GM19099 (cell line): ENCODE data around the gene PITPNM2.

Experiments used
- POLR2A ChIP-seq: IDR thresholded peaks from 3 replicates; pipeline ENCODE4 v1.6.1; 2011; ENCODE audit warnings: low read depth; ENCODE audit not compliant: insufficient read length; ENCODE audit errors: extremely low read depth

PITPNM2 gene

GRCh38 chr12:123150275-123150743 lies 581 bp downstream of the PITPNM2 start:
- TF ChIP-seq POLR2A: no peak

GRCh38 chr12:123149501-123150274 lies 1.2 kb downstream of the PITPNM2 start:
- no peak for TF ChIP-seq POLR2A

- no peak for TF ChIP-seq POLR2A
Observed at GRCh38 chr12:123149088-123149487, 1.8 kb downstream of the PITPNM2 start.

GRCh38 chr12:123148655-123149054 lies 2.2 kb downstream of the PITPNM2 start:
- no peak for TF ChIP-seq POLR2A

- TF ChIP-seq POLR2A: no peak
Observed at GRCh38 chr12:123148223-123148622, 2.7 kb downstream of the PITPNM2 start.

- no peak for TF ChIP-seq POLR2A
Observed at GRCh38 chr12:123145211-123145610, 5.7 kb downstream of the PITPNM2 start.

- no peak for TF ChIP-seq POLR2A
Observed at GRCh38 chr12:123143736-123144461, 7.0 kb downstream of the PITPNM2 start.

- TF ChIP-seq POLR2A: no peak
Observed at GRCh38 chr12:123142921-123143735, 7.8 kb downstream of the PITPNM2 start.

- TF ChIP-seq POLR2A: no peak
Observed at GRCh38 chr12:123142518-123142840, 8.4 kb downstream of the PITPNM2 start.

GRCh38 chr12:123141615-123142517 lies 9.0 kb downstream of the PITPNM2 start:
- TF ChIP-seq POLR2A: no peak

- no peak for TF ChIP-seq POLR2A
Observed at GRCh38 chr12:123140676-123141614, 9.9 kb downstream of the PITPNM2 start.

- TF ChIP-seq POLR2A: no peak
Observed at GRCh38 chr12:123139926-123140675, 10.8 kb downstream of the PITPNM2 start.

- no peak for TF ChIP-seq POLR2A
Observed at GRCh38 chr12:123135688-123136087, 15.2 kb downstream of the PITPNM2 start.
